Common myeloid progenitor, CD34-positive (primary cell): ENCODE results near the gene MPRIP.

ENCODE experiments used
- CTCF ChIA-PET: fragments of 350-600 bp; sonication (Branson Sonifier 250); formaldehyde crosslinking; loops from one replicate; lab custom pipeline; 2021; ENCODE audit warnings: antibody characterized with exemption; lab: Charles Lee
- POLR2A ChIA-PET: fragments of 350-600 bp; sonication (Branson Sonifier 250); formaldehyde crosslinking; loops from one replicate; lab custom pipeline; 2021; ENCODE audit warnings: antibody characterized with exemption; lab: Charles Lee
- DNase-seq, 3 donors: peaks; one replicate each; pipeline versions ENCODE4 v3.0.0 to v3.0.0-alpha.2; 2013
- H3K27ac ChIP-seq, 2 experiments: 1 replicate in 1 of 2; 2 replicates in 1 of 2; pipeline ENCODE4 v1.7.0; 2013; ENCODE audit warnings: inconsistent platforms in 2 of 2, low read length in 2 of 2, mild to moderate bottlenecking in 2 of 2, low read depth in 1 of 2, moderate library complexity in 1 of 2; ENCODE audit not compliant: severe bottlenecking in 2 of 2, insufficient read depth in 1 of 2, poor library complexity in 1 of 2
- H3K27me3 ChIP-seq, 5 experiments: replicated peaks in 2 of 5; 1 replicate in 3 of 5; 2 replicates in 2 of 5; pipeline versions ENCODE4 v1.6.1 to v1.7.0; 2013; ENCODE audit warnings: low read length in 4 of 5, mild to moderate bottlenecking in 2 of 5, moderate library complexity in 2 of 5, inconsistent platforms in 1 of 5; ENCODE audit not compliant: insufficient read depth in 5 of 5, control insufficient read depth in 4 of 5
- H3K36me3 ChIP-seq, 4 experiments: 1 replicate in 2 of 4; 2 replicates in 2 of 4; pipeline versions ENCODE4 v1.6.1 to v1.7.0; 2013; ENCODE audit warnings: low read length in 3 of 4, control low read depth in 1 of 4, mild to moderate bottlenecking in 1 of 4; ENCODE audit not compliant: control insufficient read depth in 4 of 4, insufficient read depth in 4 of 4
- H3K4me1 ChIP-seq, 4 experiments: 1 replicate in 3 of 4; 2 replicates in 1 of 4; pipeline versions ENCODE4 v1.6.1 to v1.7.1; 2013; ENCODE audit warnings: low read length in 3 of 4, mild to moderate bottlenecking in 3 of 4, control low read depth in 1 of 4, inconsistent platforms in 1 of 4, moderate library complexity in 1 of 4; ENCODE audit not compliant: control insufficient read depth in 4 of 4, insufficient read depth in 4 of 4; ENCODE audit errors: control extremely low read depth in 1 of 4
- H3K4me3 ChIP-seq, 7 experiments: 1 replicate in 4 of 7; 2 replicates in 3 of 7; pipeline versions ENCODE4 v1.5.1 to v1.7.0; 2013; ENCODE audit warnings: mild to moderate bottlenecking in 7 of 7, low read length in 6 of 7, moderate library complexity in 6 of 7, inconsistent platforms in 2 of 7, low read depth in 2 of 7, control low read depth in 1 of 7; ENCODE audit not compliant: insufficient read depth in 4 of 7, control insufficient read depth in 1 of 7; ENCODE audit errors: extremely low read depth in 1 of 7
- H3K9me3 ChIP-seq, 5 experiments: 1 replicate in 4 of 5; 2 replicates in 1 of 5; pipeline versions ENCODE4 v1.6.1 to v1.7.1; 2013; ENCODE audit warnings: low read length in 4 of 5, mild to moderate bottlenecking in 2 of 5, inconsistent platforms in 1 of 5, low read depth in 1 of 5, moderate library complexity in 1 of 5; ENCODE audit not compliant: control insufficient read depth in 4 of 5, insufficient read depth in 2 of 5; ENCODE audit errors: control extremely low read depth in 1 of 5
- WGBS: methylation state at CpG from one replicate; pipeline ENCODE4 v1.1.5; 2013; ENCODE audit not compliant: insufficient coverage; 5-methylcytosine and 5-hydroxymethylcytosine counted together

The MPRIP gene

GRCh38 chr17:17172001-17172939, 130.0 kb downstream of the MPRIP start:
- H3K9me3 ChIP-seq: no peaks in the 10 kb centered on the region
- WGBS: 94% methylated on average over 23 of the region's 26 CpGs
- no peak for DNase-seq
- CTCF ChIA-PET: no interaction called here
- H3K4me1 ChIP-seq: no peaks in the 10 kb centered on the region
- POLR2A ChIA-PET: no interaction called here
- no peaks in the 10 kb centered on the region for H3K27me3 ChIP-seq
- no peak overlapping the region for H3K4me3 ChIP-seq
- no peak overlapping the region for H3K27ac ChIP-seq
- H3K36me3 ChIP-seq: peaks cover 6 to 92% (median 72%) of the 10 kb centered on the region in 4 experiments

DNA sequence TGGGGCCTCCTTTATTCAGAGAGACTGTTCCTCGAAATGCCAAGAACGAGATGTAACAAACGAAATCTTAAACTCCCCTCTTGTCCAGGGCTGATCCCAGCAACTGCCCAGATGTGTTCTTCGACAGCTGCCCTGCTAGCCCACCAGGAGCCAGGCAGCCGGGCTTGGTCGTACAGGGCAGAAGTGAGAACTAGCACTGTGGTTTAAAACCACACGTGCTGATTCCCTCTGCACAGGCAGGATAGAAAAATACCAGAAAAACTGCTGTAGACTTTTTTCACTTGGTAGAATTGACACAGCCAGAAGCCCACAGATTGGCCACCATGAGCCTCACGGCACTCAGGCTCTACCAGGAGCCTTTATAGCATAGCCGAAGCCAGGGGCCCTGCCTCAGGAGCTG, 130.7 kb downstream of the MPRIP start:
- ChIA-PET CTCF (interaction anchor here (0.7 kb wide), 1 partner anchor 469 kb away, joined by 3 read pairs; no protein-coding TSS in a partner anchor), POLR2A (no interaction called here)
- Histone ChIP-seq H3K4me1 (no peaks in the 10 kb centered on the region), H3K9me3 (no peaks in the 10 kb centered on the region), H3K27ac (no peak overlapping the region), H3K4me3 (no peak overlapping the region), H3K27me3 (no peaks in the 10 kb centered on the region), H3K36me3 (peaks cover 5 to 90% (median 73%) of the 10 kb centered on the region in 4 experiments)
- no peak for DNase-seq
- 92% methylated on average over 9 of the region's 9 CpGs for WGBS

DNA sequence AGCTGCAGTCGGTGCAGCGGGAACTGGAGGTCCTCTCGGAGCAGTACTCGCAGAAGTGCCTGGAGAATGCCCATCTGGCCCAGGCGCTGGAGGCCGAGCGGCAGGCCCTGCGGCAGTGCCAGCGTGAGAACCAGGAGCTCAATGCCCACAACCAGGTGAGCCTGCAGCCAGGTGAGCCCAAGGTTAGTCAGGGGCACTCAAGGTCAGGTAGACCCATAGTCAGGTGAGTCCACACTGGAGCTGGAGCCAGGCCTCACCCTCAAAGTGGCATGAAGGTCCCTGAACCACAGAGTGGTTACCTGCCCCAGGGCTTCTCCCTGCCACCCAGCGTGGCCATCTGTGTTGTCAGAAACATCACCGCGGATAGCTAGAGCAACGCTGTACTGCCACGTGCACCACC, 131.7 kb downstream of the MPRIP start:
- H3K27me3 ChIP-seq: no peaks in the 10 kb centered on the region
- H3K9me3 ChIP-seq: no peaks in the 10 kb centered on the region
- H3K36me3 ChIP-seq: peaks cover 5 to 90% (median 70%) of the 10 kb centered on the region in 4 experiments
- CTCF ChIA-PET: interaction anchor here (1.5 kb wide), 1 partner anchor 10 kb away, joined by 4 read pairs; no protein-coding TSS in a partner anchor
- POLR2A ChIA-PET: no interaction called here
- WGBS: 93% methylated on average over 11 of the region's 14 CpGs
- no peaks in the 10 kb centered on the region for H3K4me1 ChIP-seq
- H3K27ac ChIP-seq: no peak overlapping the region
- no peak overlapping the region for H3K4me3 ChIP-seq
- DNase-seq: no peak

DNA sequence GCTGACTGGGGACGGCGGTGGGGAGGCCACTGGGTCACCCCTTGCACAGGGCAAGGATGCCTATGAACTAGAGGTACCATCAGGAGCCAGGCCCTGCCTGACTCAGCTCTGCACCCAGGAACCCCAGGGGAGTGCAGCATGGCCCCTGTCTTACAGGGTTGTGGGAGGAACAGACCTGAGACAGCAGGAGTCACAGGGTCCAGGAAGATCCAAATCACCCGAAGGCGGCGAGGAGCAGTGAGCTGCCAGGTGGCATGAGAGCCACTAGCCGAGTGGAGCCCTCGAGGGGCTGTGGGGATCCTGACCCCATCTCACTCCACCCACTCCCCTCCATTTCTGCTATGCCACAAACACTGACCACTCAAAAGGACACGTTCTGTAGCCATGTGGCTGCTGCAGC, 133.1 kb downstream of the MPRIP start:
- ChIA-PET POLR2A (no interaction called here), CTCF (interaction anchor here (0.6 kb wide), 1 partner anchor 155 kb away, joined by 3 read pairs; no protein-coding TSS in a partner anchor)
- H3K9me3 ChIP-seq: no peaks in the 10 kb centered on the region
- H3K27ac ChIP-seq: no peak overlapping the region
- WGBS: 97% methylated on average over 2 of the region's 8 CpGs
- H3K27me3 ChIP-seq: no peaks in the 10 kb centered on the region
- no peak overlapping the region for H3K4me3 ChIP-seq
- H3K36me3 ChIP-seq: peaks cover 5 to 95% (median 72%) of the 10 kb centered on the region in 4 experiments
- no peaks in the 10 kb centered on the region for H3K4me1 ChIP-seq
- DNase-seq: no peak

GRCh38 chr17:17175917-17176316, 133.7 kb downstream of the MPRIP start:
- peak in 1 of 3 donors; percentile 10 for DNase-seq
- no peaks in the 10 kb centered on the region for H3K27me3 ChIP-seq

GRCh38 chr17:17176341-17176740, 134.1 kb downstream of the MPRIP start:
- no peak for DNase-seq
- H3K4me3 ChIP-seq: no peak overlapping the region
- CTCF ChIA-PET: no interaction called here
- H3K9me3 ChIP-seq: no peaks in the 10 kb centered on the region
- POLR2A ChIA-PET: no interaction called here
- no peak overlapping the region for H3K27ac ChIP-seq
- H3K36me3 ChIP-seq: peaks cover 5 to 96% (median 77%) of the 10 kb centered on the region in 4 experiments
- no peaks in the 10 kb centered on the region for H3K27me3 ChIP-seq
- H3K4me1 ChIP-seq: no peaks in the 10 kb centered on the region
- 95% methylated on average over 12 of the region's 12 CpGs for WGBS

More at GRCh38 chr17:17175917-17176316, 133.7 kb downstream of the MPRIP start:
- ChIA-PET CTCF (interaction anchor here (0.6 kb wide), 1 partner anchor 154 kb away, joined by 3 read pairs; no protein-coding TSS in a partner anchor), POLR2A (no interaction called here)
- Histone ChIP-seq H3K4me3 (no peak overlapping the region), H3K36me3 (peaks cover 5 to 96% (median 75%) of the 10 kb centered on the region in 4 experiments), H3K9me3 (no peaks in the 10 kb centered on the region), H3K4me1 (no peaks in the 10 kb centered on the region), H3K27ac (no peak overlapping the region)
- 72% methylated on average over 10 of the region's 12 CpGs for WGBS

GRCh38 chr17:17177176-17177575, 134.9 kb downstream of the MPRIP start:
- H3K27ac ChIP-seq: no peak overlapping the region
- ChIA-PET CTCF (interaction anchor here (1.1 kb wide), 1 partner anchor 12 kb away, joined by 3 read pairs; no protein-coding TSS in a partner anchor), POLR2A (interaction anchor here (0.7 kb wide), 1 partner anchor 157 kb away, joined by 6 read pairs; no protein-coding TSS in a partner anchor)
- no peak for DNase-seq
- H3K4me1 ChIP-seq: no peaks in the 10 kb centered on the region
- peaks cover 13 to 96% (median 79%) of the 10 kb centered on the region in 4 experiments for H3K36me3 ChIP-seq
- 98% methylated on average over 6 of the region's 12 CpGs for WGBS
- H3K4me3 ChIP-seq: no peak overlapping the region
- no peaks in the 10 kb centered on the region for H3K9me3 ChIP-seq
- no peaks in the 10 kb centered on the region for H3K27me3 ChIP-seq
